ENCODE measurements around the gene PIAS4.
"Not testable (repeated sequence)": the region's sequence is repeated elsewhere in the genome, so short reads cannot be mapped to it uniquely, and the experiment has no call there.

PIAS4 gene

GRCh38 chr19:4007021-4007835, at the start of gene PIAS4:
Gene PIAS4, plus strand, starts transcription at chr19:4007736. Its CDS starts 25 bp downstream, at chr19:4007761.
- DNase-seq, result peak; percentile 96

- DNase-seq, result no peak
Measured at GRCh38 chr19:3958836-3959765, 48.4 kb upstream of the PIAS4 start.

GRCh38 chr19:3959766-3960131, 47.8 kb upstream of the PIAS4 start:
- no peak for DNase-seq

GRCh38 chr19:3961007-3961406, 46.5 kb upstream of the PIAS4 start:
- no peak for DNase-seq

GRCh38 chr19:3963458-3964255, 43.9 kb upstream of the PIAS4 start:
- DNase-seq, result no peak

- DNase-seq, result no peak
Measured at GRCh38 chr19:3964256-3965194, 43.0 kb upstream of the PIAS4 start.

GRCh38 chr19:3966051-3967017, 41.2 kb upstream of the PIAS4 start:
- DNase-seq, result no peak

GRCh38 chr19:3967983-3968382, 39.6 kb upstream of the PIAS4 start:
- not testable (repeated sequence) for DNase-seq

- DNase-seq, result peak; percentile 56
Measured at GRCh38 chr19:3968556-3969434, 38.7 kb upstream of the PIAS4 start.

GRCh38 chr19:3969435-3970312, 37.9 kb upstream of the PIAS4 start:
- DNase-seq, result no peak

- DNase-seq, result no peak
Measured at GRCh38 chr19:3970313-3970807, 37.2 kb upstream of the PIAS4 start.

- peak; percentile 89 for DNase-seq
Measured at GRCh38 chr19:3970808-3971598, 36.5 kb upstream of the PIAS4 start, which contains the start of gene DAPK3. Gene DAPK3, minus strand, starts transcription at chr19:3971099. Its CDS starts 1,364 bp downstream, at chr19:3969735.

- no peak for DNase-seq
Measured at GRCh38 chr19:3975144-3975543, 32.4 kb upstream of the PIAS4 start.

- DNase-seq, result no peak
Measured at GRCh38 chr19:3975637-3976087, 31.9 kb upstream of the PIAS4 start.

- no peak for DNase-seq
Measured at GRCh38 chr19:3976495-3977241, 30.9 kb upstream of the PIAS4 start.
